HepG2 (cell line): Measurements from ENCODE around the gene PTCD3.

Experiments
- FOSL1 ChIP-seq: sonication (generic); formaldehyde crosslinking; IDR thresholded peaks from 2 replicates; pipeline ENCODE4 v1.9.0; 2021; ENCODE audit warnings: missing genetic modification reagents, borderline replicate concordance
- KDM3A ChIP-seq: IDR thresholded peaks from 2 replicates; pipeline ENCODE4 v1.6.1; 2018; ENCODE audit warnings: low read depth, missing compliant biosample characterization
- NR2C2 ChIP-seq: sonication (generic); formaldehyde crosslinking; IDR thresholded peaks from 2 replicates; pipeline ENCODE4 v1.4.0; 2020; ENCODE audit warnings: missing genetic modification reagents, mild to moderate bottlenecking, moderate library complexity, borderline replicate concordance
- ZFP37 ChIP-seq: sonication (generic); formaldehyde crosslinking; IDR thresholded peaks from 2 replicates; pipeline ENCODE4 v1.4.0; 2020; ENCODE audit warnings: missing genetic modification reagents, borderline replicate concordance
- ZSCAN20 ChIP-seq: sonication (generic); formaldehyde crosslinking; IDR thresholded peaks from 2 replicates; pipeline ENCODE4 v1.4.0; 2020; ENCODE audit warnings: missing genetic modification reagents, mild to moderate bottlenecking, borderline replicate concordance
- TF ChIP-seq, protein P1 (sequence below): sonication (generic); formaldehyde crosslinking; IDR thresholded peaks from 2 replicates; pipeline ENCODE4 v1.8.1; 2022; ENCODE audit warnings: mild to moderate bottlenecking, missing genetic modification reagents
- TF ChIP-seq, protein P2 (sequence below): sonication (generic); formaldehyde crosslinking; IDR thresholded peaks from 2 replicates; pipeline ENCODE4 v1.5.0; 2020; ENCODE audit warnings: mild to moderate bottlenecking, missing genetic modification reagents, moderate library complexity
- TF ChIP-seq, protein P3 (sequence below): sonication (generic); formaldehyde crosslinking; IDR thresholded peaks from 2 replicates; pipeline ENCODE4 v1.4.0; 2020; ENCODE audit warnings: missing genetic modification reagents, mild to moderate bottlenecking, borderline replicate concordance
- TF ChIP-seq, protein P4 (sequence below): sonication (generic); formaldehyde crosslinking; IDR thresholded peaks from 2 replicates; pipeline ENCODE4 v1.8.0; 2022; ENCODE audit warnings: mild to moderate bottlenecking, missing genetic modification reagents; ENCODE audit not compliant: insufficient replicate concordance

DNA sequence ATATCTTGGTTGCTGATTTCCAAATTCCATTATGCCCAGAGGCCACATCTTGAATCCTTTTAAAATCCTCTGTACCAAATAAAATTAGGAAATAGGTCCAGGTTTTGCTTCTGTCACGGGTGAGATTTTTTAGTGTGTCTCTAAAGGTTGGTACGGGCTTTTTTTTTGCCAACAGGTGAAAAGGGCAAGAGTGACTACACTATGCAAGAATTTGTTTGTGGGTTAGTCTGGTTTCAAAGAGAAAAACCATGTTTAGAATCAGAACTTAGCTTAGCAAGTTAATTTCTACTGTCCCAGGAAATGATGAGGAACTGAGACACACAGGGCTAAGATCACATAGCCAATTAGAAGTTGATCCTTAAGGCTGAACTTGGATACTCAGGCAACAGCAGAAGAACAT lies 42.0 kb upstream of the PTCD3 start:
- TF ChIP-seq ZSCAN20 (CRISPR knock-in tag) (no peak), FOSL1 (no peak), NR2C2 (no peak), KDM3A (no peak), ZFP37 (CRISPR knock-in tag) (no peak)
- TF ChIP-seq, protein P1, sequence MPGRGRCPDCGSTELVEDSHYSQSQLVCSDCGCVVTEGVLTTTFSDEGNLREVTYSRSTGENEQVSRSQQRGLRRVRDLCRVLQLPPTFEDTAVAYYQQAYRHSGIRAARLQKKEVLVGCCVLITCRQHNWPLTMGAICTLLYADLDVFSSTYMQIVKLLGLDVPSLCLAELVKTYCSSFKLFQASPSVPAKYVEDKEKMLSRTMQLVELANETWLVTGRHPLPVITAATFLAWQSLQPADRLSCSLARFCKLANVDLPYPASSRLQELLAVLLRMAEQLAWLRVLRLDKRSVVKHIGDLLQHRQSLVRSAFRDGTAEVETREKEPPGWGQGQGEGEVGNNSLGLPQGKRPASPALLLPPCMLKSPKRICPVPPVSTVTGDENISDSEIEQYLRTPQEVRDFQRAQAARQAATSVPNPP (CRISPR knock-in tag), result no peak
- TF ChIP-seq, protein P2, sequence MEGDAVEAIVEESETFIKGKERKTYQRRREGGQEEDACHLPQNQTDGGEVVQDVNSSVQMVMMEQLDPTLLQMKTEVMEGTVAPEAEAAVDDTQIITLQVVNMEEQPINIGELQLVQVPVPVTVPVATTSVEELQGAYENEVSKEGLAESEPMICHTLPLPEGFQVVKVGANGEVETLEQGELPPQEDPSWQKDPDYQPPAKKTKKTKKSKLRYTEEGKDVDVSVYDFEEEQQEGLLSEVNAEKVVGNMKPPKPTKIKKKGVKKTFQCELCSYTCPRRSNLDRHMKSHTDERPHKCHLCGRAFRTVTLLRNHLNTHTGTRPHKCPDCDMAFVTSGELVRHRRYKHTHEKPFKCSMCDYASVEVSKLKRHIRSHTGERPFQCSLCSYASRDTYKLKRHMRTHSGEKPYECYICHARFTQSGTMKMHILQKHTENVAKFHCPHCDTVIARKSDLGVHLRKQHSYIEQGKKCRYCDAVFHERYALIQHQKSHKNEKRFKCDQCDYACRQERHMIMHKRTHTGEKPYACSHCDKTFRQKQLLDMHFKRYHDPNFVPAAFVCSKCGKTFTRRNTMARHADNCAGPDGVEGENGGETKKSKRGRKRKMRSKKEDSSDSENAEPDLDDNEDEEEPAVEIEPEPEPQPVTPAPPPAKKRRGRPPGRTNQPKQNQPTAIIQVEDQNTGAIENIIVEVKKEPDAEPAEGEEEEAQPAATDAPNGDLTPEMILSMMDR (CRISPR knock-in tag), result no peak
- TF ChIP-seq, protein P3, sequence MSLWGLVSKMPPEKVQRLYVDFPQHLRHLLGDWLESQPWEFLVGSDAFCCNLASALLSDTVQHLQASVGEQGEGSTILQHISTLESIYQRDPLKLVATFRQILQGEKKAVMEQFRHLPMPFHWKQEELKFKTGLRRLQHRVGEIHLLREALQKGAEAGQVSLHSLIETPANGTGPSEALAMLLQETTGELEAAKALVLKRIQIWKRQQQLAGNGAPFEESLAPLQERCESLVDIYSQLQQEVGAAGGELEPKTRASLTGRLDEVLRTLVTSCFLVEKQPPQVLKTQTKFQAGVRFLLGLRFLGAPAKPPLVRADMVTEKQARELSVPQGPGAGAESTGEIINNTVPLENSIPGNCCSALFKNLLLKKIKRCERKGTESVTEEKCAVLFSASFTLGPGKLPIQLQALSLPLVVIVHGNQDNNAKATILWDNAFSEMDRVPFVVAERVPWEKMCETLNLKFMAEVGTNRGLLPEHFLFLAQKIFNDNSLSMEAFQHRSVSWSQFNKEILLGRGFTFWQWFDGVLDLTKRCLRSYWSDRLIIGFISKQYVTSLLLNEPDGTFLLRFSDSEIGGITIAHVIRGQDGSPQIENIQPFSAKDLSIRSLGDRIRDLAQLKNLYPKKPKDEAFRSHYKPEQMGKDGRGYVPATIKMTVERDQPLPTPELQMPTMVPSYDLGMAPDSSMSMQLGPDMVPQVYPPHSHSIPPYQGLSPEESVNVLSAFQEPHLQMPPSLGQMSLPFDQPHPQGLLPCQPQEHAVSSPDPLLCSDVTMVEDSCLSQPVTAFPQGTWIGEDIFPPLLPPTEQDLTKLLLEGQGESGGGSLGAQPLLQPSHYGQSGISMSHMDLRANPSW (CRISPR knock-in tag), result no peak
- TF ChIP-seq, protein P4, sequence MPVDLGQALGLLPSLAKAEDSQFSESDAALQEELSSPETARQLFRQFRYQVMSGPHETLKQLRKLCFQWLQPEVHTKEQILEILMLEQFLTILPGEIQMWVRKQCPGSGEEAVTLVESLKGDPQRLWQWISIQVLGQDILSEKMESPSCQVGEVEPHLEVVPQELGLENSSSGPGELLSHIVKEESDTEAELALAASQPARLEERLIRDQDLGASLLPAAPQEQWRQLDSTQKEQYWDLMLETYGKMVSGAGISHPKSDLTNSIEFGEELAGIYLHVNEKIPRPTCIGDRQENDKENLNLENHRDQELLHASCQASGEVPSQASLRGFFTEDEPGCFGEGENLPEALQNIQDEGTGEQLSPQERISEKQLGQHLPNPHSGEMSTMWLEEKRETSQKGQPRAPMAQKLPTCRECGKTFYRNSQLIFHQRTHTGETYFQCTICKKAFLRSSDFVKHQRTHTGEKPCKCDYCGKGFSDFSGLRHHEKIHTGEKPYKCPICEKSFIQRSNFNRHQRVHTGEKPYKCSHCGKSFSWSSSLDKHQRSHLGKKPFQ (CRISPR knock-in tag), result no peak
